Mucosa of descending colon (tissue), 3 donors: ENCODE results near the gene IFNB1. TPM values are rescaled to one million over a fixed set of nuclear protein-coding genes. Genes with fewer than 3 reads are reported as not detected.

Experiments
- ATAC-seq: fragments of 200-7000 bp; cut with Tn5 transposase; one replicate; pipeline ENCODE4 v1.9.1; 2020; ENCODE audit warnings: mild to moderate bottlenecking, moderate library complexity
- DNase-seq, 3 donors: peaks; one replicate each; pipeline ENCODE4 v3.0.0-alpha.2; 2020
- H3K36me3 ChIP-seq: fragments of 200-600 bp; one replicate; pipeline ENCODE4 v1.8.0; 2021; ENCODE audit warnings: low read depth, mild to moderate bottlenecking
- H3K4me1 ChIP-seq: fragments of 200-600 bp; one replicate; pipeline ENCODE4 v1.8.0; 2021; ENCODE audit warnings: low read depth, mild to moderate bottlenecking
- H3K4me3 ChIP-seq: fragments of 200-600 bp; one replicate; pipeline ENCODE4 v1.8.0; 2021; ENCODE audit warnings: mild to moderate bottlenecking
- H3K9me3 ChIP-seq: fragments of 200-600 bp; one replicate; pipeline ENCODE4 v1.8.0; 2021; ENCODE audit warnings: mild to moderate bottlenecking
- intact Hi-C, 2 donors: fragments of 100-400 bp; cut with DNase I in 1 of 2; cut with micrococcal nuclease in 1 of 2; formaldehyde crosslinking; loops; one replicate each; pipeline versions ENCODE4 v1.11.0 to v1.11.1; 2022; cut with DNase I, micrococcal nuclease
- long read RNA-seq, 2 donors: library from polyadenylated mRNA; unstranded; transcript quantifications; one replicate each; pipeline ENCODE4 v2.0.0, GENCODE V29; 2019 to 2021
- total RNA-seq, 3 donors: library from RNA; stranded (reverse); fragmentation: NEBNext Ultra II Directional in 2 of 3; extraction: Animal tissue kit (Norgen Biotek cat#: 25700) in 2 of 3; gene quantifications; one replicate each; pipeline versions ENCODE4 v1.2.1 to v1.2.4, GENCODE V29; 2021 to 2023
- TF ChIP-seq, protein P1 (sequence below): fragments of 200-600 bp; IDR thresholded peaks from one replicate; pipeline ENCODE4 v1.8.0; 2022; ENCODE audit warnings: antibody characterized with exemption, mild to moderate bottlenecking
- donor health status: DM: no; HTN: no; CAD: no; lungs with moderate emphysema.
- donor health status: DM: no; HTN: no; CAD: no.
- donor health status: DM: no; HTN: yes; CAD: no.

Gene IFNB1
- not detected for total RNA-seq
- long read RNA-seq, donor 1 = 0 reads
- long read RNA-seq, donor 2 = 0 reads

DNA sequence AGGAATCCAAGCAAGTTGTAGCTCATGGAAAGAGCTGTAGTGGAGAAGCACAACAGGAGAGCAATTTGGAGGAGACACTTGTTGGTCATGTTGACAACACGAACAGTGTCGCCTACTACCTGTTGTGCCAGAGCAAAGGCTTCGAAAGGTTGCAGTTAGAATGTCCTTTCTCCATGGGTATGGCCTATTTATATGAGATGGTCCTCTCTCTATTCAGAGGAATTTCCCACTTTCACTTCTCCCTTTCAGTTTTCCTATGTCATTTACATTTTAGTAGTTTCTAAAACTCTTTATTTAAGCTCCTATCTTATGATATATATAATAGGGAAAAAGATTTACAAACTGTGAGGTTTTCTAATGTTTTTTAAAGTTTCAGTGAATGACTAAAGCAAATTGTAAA is at the start of gene IFNB1:
TSS of gene IFNB1 (minus strand) at position 162 of the 400 bp plus-strand sequence. CDS start at position 89, 73 bp downstream.
- Histone ChIP-seq H3K4me3 (no peak within 1 kb of the TSS), H3K9me3 (no peaks in the 10 kb centered on the region), H3K4me1 (no peaks in the 10 kb centered on the region), H3K36me3 (no peaks in the 10 kb centered on the region)
- TF ChIP-seq, protein P1, sequence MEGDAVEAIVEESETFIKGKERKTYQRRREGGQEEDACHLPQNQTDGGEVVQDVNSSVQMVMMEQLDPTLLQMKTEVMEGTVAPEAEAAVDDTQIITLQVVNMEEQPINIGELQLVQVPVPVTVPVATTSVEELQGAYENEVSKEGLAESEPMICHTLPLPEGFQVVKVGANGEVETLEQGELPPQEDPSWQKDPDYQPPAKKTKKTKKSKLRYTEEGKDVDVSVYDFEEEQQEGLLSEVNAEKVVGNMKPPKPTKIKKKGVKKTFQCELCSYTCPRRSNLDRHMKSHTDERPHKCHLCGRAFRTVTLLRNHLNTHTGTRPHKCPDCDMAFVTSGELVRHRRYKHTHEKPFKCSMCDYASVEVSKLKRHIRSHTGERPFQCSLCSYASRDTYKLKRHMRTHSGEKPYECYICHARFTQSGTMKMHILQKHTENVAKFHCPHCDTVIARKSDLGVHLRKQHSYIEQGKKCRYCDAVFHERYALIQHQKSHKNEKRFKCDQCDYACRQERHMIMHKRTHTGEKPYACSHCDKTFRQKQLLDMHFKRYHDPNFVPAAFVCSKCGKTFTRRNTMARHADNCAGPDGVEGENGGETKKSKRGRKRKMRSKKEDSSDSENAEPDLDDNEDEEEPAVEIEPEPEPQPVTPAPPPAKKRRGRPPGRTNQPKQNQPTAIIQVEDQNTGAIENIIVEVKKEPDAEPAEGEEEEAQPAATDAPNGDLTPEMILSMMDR = no peak
- DNase-seq (no peak), ATAC-seq (no peak)
- intact Hi-C loops = no loop called here

DNA sequence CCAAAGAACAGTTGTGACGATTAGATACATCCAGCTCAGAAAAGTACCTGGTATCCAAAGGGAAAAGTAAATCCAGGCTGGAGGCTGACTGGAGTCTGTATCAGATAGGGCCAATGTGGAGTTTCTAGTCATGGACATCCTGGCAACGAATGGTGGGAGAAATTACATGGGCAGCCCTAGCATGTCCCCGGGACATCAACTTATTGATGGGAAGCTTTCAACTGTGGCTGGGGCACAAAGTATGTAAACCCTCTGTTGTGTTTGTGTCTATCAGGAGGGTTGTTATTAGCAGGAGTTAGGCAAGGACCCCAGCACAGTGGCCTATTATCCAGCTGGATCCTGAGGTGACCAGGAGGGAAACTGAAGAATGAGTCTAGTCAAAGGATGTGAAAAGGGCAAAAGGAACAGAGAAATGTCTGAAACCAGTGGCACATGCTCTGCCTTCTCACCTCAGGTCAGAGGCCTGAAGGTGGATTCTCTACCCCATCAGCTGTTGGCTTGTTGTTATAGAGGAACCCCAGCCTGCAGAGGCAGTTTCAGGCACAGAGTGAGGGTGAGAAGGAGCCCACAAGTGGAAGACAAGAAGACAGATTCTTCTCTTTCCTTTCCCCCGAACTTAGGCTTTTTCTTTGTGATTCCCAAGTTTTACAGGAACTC is 44.0 kb upstream of the IFNB1 start:
- intact Hi-C loops = no loop called here
- TF ChIP-seq, protein P1 = no peak
- ATAC-seq = no peak
- H3K4me3 ChIP-seq = no peak overlapping the region
- no peak for DNase-seq
- H3K4me1 ChIP-seq = no peaks in the 10 kb centered on the region
- H3K36me3 ChIP-seq = no peaks in the 10 kb centered on the region
- no peaks in the 10 kb centered on the region for H3K9me3 ChIP-seq

DNA sequence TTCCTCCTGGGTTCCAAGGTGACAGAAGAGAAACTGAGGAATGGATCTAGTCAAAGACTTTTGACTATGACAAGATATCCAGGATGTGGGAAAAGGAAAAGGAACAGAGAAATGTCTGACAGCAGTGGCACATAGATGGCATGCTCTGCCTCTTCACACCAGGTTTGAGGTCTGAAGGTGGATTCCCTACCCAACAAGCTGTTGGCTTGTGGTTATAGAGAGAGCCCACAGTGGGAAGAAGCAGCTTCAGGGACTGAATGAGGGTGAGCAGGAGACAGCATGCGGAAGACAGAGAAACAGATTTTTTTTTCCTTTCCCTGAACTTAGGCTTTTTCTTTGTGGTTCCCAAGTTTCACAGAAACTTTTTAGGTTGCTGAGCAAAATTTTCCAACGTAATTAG is 43.3 kb upstream of the IFNB1 start:
- intact Hi-C loops = no loop called here
- ATAC-seq = no peak
- Histone ChIP-seq H3K4me3 (no peak overlapping the region), H3K4me1 (no peaks in the 10 kb centered on the region), H3K36me3 (no peaks in the 10 kb centered on the region), H3K9me3 (no peaks in the 10 kb centered on the region)
- TF ChIP-seq, protein P1 = no peak
- DNase-seq = no peak

DNA sequence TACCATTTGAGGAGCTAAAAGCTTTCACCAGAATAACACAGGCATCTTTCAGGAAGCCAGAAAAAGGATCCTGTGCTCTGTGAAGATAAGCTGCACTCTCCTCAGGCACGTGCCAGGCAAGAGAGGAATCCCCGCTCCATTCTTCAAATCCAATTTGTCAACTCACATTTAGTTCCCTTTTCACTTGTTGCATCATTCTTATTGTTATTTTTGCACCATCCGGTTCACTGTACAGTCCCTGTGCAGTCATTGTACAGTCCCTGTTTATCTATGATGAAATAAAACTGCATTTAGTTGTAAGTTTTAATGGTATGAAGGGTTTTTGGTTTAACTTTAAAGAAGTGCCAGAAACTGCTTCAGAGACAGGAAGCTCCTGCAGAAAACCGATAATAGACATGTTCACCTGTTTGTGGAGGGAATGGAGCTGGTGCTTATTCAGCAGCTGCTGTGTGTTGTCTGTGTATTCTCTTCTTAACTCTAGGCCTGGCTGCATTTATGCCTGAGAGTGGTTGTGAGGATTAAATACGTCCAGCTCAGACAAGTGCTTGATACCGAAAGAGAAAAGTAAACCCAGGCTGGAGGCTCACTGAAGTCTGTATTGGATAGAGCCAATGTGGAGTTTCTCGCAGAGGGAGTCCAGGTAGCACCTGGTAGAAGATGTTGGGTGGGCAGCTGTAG is 41.5 kb upstream of the IFNB1 start:
- intact Hi-C loops = loop anchor here in 1 of 2 donors (10.0 kb wide), 1 partner anchor 164 kb away; no protein-coding TSS in a partner anchor
- no peaks in the 10 kb centered on the region for H3K4me1 ChIP-seq
- no peak for DNase-seq
- H3K4me3 ChIP-seq = no peak overlapping the region
- H3K9me3 ChIP-seq = no peaks in the 10 kb centered on the region
- no peaks in the 10 kb centered on the region for H3K36me3 ChIP-seq
- ATAC-seq = no peak
- TF ChIP-seq, protein P1 = no peak

DNA sequence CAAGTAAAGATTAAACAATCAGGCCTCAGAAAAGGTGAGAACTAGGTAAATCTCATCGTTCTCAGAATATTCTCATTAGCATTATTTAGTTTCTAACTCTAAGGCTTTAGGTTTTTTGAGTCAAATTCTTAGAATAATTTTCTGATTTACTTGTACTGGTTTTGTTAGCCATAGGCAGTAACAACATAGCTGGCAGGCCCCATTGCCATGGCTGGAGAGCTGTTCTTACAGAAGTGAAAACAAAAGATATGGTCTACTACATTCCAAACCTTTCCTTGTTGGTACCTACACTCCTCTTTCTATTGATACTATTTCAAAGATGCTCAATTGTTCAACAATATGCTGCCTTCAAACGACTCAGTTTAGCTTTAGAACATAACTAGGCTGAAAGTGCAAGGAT is 36.6 kb upstream of the IFNB1 start:
- intact Hi-C loops = loop anchor here (5.0 to 10.0 kb wide), 2 partner anchors 160 to 1187 kb away; no protein-coding TSS in a partner anchor
- Histone ChIP-seq H3K36me3 (no peaks in the 10 kb centered on the region), H3K9me3 (no peaks in the 10 kb centered on the region), H3K4me3 (no peak overlapping the region), H3K4me1 (no peaks in the 10 kb centered on the region)
- ATAC-seq = no peak
- DNase-seq = no peak
- TF ChIP-seq, protein P1 = no peak
